CD4-positive, alpha-beta T cell treated with Interleukin-10 for 1 hour (primary cell): ENCODE measurements around the gene ZNF445.
"Not testable (repeated sequence)": the region's sequence is repeated elsewhere in the genome, so short reads cannot be mapped to it uniquely, and the experiment has no call there.

Experiments
- DNase-seq: peaks from one replicate; pipeline ENCODE4 v3.0.0-alpha.2; 2020

ZNF445 gene

DNA sequence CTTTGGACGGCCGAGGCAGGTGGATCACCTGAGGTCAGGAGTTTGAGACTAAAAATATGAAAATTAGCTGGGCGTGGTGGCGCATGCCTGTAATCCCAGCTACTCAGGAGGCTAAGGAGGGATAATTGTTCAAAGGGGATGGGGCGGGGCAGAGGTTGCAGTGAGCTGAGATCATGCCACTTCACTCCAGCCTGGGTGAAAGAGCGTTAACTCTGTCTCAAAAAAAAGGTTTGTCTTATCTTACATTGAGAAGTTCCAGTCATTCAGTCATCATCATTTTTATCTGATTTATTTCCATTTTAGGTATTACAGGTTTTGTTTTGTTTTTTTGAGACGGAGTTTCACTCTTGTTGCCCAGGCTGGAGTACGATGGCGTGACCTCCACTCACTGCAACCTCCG lies 2.6 kb downstream of the ZNF445 start:
- DNase-seq, result not testable (repeated sequence)

DNA sequence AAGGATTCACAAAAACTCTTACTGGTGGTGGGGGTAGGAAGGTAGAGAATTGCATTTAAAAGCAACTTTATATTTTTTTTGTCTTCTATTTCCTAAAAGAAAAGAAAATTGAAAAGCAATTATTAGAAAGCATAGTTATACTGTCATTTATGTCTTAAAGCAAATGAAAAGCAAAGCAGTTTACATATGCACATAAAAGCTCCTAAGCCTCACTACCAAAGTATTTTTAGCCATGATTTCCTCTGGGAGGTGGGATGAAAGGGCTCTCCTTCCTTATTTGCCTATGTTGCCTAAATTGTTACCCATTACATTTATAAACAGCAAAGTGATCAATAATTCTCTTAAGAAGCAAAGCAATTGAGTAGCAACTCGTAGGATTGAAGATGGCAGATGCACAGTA lies 7.0 kb downstream of the ZNF445 start:
- no peak for DNase-seq

DNA sequence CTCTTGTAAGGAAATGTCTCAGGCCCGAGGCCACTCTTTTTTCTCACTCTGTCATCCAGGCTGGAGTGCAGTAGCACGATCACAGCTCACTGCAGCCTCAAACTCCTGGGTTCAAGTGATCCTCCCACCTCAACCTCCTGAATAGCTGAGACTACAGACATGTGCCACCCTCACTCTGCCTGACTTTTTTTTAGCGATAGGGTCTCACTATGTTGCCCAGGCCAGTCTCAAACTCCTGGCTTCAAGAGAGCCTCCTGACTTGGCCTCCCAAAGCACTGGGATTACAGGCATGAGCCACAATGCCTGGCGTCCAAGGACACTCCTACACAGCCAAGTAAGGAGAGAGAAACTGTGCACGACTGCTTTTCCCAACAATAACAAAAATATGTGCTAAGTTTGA lies 7.6 kb downstream of the ZNF445 start:
- no peak for DNase-seq

DNA sequence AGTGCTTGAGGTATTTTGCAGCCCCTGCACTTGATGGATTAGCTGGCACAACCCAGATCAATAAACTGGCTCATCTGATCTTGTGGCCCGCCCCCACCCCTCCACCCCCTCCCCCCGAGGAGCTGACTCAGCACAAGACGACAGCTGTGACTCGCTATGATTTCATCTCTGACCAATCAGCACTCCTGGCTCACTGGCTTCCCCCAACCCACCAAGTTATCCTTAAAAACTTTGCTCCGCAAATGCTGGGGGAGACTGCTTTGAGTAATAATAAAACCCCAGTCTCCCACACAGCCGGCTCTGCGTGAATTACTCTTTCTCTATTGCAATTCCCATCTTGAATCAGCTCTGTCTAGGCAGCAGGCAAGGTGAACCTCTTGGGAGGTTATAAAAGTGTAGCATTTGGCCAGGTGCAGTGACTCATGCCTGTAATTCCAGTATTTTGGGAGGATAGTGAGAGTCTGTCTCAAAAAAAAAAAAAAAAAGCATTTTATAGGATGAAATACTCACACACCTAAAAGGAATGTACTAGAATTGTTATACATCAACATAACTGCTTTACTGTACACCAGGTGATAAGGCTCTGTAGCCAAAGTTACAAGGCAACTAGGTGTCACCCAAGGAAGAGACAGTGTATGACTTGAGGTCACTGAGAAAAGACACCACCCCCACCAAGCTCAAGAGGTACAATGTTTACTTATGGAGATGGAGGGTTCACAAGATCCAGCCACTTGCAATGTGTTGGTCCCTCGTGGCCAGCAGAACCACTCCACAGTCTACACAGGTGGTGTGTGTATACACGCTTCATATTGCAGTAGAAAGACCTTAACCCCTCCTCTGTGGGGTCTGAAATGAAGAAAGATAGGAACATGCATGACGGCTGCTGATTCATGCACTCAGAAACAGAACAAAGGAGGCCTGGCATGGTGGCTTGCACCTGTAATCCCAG lies 8.6 kb downstream of the ZNF445 start:
- DNase-seq, result no peak

DNA sequence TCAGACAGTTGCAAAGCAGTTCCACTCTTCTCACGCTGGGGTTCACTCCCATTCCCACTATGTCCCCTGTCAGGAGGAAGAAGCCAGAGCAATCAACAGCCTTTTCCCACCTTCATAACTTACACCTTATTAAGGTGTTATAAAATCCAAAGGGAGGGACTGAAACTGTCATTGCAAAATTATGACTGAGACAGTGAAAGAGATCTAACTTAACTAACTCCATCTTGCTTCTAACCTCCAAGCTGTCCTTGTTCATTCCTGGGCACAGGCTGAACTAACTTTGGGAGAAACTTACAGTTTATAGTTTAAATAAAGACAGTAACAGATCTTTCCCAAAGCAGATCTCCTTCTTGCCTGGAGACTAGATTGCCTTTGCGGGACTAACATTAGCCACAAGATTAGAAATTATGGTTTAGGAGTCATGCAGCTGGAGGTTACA lies 9.4 kb downstream of the ZNF445 start:
- not testable (repeated sequence) for DNase-seq

DNA sequence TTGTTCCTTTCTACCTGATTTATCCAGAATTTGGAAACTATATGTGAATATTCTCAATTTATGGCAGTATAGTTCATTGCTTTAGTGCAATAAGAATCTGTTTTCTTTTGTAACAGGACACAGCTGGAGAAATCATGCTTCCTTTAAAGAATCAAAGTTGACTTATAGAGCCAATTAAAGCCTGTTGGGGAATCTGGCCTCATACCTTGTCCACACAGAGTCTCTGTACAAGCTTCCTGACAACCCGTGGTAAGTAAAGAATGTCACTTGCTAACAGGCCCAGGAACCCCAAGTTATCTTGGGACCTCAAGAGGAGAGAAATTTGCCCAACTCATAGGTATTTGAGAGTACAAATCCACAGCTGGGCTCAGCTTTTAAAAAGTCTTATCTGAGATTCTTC lies 10.2 kb downstream of the ZNF445 start:
- no peak for DNase-seq

DNA sequence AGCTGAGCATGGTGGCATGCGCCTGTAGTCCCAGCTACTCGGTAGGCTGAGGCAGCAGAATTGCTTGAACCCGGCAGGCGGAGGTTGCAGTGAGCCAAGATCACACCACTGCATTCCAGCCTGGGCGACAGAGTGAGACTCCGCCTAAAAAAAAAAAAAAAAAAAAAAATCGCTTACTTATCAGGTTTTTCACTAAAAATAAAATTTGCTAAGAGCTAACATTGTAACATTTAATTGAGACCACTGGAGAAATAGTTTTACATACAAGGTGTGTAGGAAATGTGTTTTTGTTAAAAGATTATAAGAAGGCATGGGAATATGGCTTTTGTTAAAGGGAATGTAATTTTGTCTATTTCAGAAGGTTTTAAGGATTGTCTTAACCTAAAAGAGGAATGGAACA lies 12.6 kb downstream of the ZNF445 start:
- not testable (repeated sequence) for DNase-seq

DNA sequence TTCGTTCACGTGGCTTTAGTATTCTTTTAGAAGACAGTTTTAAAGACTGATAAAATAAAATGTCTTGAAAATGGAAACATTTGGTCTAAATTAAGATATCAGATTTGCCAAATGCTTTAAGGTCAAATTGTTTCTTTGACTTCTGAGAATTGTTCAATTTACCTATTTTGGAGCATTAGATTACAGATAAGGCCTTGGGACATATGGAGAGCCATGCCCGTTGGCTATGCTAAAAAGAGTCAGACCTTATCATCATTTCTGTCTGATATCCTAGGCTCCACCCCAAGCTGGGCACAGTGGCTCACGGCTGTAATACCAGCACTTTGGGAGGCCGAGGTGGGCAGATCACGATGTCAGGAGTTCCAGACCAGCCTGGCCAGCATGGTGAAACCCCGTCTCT lies 13.0 kb downstream of the ZNF445 start:
- DNase-seq, result no peak

DNA sequence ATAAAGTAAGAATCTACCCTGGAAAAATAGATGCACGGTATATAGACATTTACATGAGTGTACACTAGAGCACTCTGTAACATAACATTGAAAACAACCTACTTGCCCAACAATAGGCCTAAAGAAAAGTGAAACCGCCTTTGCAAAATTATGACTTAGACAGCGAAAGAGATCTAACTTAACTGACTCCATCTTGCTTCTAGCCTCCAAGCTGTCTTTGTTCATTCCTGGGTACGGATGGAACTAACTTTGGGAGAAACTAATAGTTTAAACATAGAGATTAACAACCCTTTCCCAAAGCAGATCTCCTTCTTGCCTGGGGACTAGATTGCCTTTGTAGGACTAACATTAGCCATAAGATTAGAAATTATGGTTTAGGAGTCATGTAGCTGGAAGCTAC lies 17.4 kb downstream of the ZNF445 start:
- DNase-seq, result not testable (repeated sequence)

DNA sequence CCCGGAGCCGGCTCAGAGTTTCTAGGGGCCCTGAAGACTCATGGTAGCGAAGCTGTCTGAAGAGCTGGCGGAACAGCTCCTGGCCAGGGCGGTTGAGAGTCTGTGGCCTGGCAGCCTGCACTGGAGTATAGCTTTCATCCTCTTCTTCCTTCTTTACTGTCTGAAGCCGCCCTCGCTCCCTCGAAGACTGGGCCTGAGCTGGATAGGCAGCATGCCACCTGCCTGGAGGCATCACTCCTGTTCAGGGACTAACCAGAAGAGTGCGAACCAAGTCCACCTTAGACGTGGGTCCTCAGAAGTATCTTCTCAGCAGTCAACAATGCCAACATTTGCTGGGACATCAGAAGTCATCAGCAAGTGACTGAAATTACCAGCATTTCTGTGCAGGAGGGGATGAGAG lies 22.2 kb downstream of the ZNF445 start:
- DNase-seq, result no peak

DNA sequence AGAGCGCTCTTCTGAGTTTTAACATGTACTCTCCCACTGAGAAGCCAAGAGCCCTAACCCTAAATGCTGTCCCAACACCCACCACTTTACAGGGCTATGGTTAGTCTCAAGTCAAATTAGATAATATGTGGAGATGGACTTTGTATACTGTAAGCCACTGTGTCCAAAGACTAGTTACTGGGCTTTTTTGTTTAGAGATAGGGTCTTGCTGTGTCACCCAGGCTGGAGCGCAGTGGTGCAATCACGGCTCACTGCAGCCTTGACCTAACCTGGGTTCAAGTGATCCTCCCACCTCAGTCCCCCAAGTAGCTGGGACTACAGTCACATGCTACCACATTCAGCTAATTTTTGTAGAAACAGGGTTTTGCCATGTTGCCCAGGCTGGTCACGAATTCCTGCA lies 23.2 kb downstream of the ZNF445 start:
- no peak for DNase-seq

DNA sequence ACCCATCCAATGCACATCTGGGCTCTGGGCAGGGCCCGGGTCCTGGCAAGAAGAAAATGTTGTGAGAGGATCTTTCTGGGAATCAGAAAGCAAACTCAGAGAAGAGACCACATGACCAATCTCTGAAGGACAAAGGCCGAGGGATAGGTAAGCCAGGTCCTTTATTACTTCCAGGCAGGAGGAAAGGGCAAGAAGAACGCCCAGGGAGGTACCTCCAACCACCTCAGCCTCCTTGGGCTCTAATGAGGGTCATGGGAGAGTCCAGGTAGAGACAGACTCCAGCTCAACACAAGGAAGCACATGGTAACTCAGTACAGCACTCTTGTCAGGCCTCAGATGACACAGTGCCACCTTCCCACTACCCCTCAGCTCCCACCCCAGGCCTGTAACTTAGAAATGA lies 26.0 kb downstream of the ZNF445 start:
- DNase-seq, result no peak

DNA sequence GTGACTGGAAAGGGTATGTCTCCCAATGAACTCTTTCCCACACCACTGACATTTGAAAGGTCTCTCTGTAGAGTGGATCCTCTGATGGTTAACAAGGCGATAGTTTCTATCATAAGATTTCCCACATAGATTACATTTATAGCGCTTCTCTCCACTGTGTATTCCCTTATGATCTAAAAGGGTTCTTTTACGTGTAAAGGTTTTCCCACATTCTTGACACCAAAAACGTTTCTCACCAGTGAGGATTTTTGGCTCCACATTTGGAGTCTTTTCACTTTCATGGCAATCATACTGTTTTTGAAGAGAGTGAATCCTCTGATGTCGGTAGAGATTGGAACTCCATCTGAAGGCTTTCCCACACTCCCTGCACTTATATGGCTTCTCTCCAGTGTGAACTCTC lies 30.5 kb downstream of the ZNF445 start:
- no peak for DNase-seq

DNA sequence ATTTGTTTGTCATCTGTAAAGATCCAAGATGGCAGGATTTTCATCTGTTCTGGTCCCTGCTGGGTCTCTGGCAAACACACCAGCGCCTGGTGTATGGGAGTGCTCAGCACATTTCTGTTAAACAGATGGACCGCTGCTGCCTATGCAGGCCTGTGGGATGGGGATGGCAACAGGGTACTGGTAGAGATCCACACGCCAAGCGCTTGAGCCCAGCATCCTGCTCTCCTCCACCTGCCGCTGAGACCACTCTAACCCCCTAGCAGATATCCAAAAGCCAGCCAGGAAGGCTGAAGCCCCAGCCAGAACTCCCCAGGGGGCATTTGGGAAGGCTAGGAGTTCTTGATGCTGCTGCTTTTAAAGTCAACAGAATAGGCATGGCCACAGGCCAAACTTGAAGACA lies 31.7 kb downstream of the ZNF445 start:
- no peak for DNase-seq

DNA sequence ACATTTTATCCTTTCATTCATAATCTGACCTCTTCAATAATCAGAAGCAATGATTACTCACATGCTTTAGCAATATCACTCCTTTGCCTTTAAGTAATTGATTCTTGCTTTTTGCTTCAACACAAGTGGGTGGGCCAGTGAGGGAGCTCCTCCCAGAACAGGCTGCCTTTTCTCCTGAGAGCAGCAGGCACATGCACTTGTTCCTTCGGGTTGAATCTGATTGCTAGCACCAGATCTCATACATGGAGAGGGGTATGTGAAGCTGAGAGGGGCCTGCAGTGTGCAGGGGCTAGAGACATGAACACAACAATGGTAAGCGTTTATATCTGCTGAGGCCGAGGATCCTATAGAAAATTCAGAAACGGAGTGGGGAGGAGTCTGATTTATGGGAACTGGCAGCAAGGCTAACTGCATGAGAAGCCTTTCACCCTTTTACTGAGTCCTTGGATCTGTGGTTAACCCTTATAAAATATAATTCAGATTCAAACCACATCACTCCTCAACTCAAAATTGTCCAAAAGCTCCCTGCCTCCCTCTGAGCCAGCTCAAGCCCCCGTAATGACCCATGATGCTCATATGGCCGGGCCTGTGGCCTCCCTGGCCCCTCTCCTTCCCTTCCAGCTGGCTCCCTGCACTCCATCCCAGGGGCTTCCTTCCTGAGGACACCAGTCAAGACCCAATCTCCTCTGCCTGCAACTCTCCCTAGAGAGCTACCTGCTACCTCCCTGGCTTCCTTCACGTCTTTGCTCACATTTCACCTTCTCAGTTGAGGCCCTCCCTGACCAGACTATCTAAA lies 32.4 kb downstream of the ZNF445 start:
- no peak for DNase-seq

DNA sequence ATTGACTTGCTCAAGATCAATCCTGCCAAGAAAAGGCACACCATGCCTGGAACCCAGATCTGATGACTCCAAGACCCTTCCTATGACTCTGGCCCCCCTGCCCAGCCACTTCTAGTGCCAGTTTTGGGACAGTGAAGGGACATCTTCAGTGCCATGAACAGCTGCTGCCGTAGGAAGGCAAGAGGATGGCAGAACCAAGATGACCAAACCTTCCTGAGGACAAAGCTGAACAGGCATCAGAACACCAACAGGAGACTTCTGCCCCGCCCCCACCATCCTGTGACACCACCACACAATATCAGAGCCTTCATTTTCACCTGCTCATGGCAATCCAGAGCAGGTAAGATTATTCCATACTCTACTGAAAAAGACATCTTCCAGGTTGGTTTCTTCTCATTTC lies 33.0 kb downstream of the ZNF445 start:
- DNase-seq, result no peak

DNA sequence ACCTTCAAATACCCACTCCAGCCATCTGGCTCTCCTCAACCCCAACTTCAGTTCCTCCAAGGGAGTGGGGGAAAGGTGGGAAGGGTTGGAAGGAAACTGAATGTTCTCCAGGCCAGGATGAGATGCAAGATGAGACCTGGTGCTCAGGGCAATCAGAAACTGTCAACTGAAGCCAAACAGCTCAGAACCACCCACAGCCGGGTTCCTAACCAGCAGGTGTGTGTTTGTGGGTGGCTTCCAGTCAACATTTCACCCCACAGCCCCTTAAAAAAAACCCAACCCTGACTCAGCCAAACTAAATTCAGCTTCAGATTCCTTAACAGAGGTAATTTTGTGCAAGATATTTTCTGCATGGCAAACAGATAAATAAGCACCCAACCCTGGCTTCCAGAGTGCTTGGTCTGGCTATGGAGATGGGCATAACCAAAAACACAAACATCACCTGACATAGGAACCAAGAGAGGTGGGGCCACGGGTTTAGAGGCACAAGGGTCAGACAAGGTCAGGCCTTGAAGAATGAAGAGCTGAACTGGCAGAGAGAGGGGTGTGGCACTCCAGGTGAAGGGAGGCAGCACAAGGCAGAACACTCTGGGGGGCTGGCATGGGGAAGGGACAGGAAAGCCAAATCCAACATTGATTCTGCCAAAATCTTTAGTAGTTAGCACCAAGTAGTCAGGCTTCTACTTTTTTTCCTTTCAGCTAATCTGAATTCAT lies 34.7 kb downstream of the ZNF445 start:
- DNase-seq, result no peak

DNA sequence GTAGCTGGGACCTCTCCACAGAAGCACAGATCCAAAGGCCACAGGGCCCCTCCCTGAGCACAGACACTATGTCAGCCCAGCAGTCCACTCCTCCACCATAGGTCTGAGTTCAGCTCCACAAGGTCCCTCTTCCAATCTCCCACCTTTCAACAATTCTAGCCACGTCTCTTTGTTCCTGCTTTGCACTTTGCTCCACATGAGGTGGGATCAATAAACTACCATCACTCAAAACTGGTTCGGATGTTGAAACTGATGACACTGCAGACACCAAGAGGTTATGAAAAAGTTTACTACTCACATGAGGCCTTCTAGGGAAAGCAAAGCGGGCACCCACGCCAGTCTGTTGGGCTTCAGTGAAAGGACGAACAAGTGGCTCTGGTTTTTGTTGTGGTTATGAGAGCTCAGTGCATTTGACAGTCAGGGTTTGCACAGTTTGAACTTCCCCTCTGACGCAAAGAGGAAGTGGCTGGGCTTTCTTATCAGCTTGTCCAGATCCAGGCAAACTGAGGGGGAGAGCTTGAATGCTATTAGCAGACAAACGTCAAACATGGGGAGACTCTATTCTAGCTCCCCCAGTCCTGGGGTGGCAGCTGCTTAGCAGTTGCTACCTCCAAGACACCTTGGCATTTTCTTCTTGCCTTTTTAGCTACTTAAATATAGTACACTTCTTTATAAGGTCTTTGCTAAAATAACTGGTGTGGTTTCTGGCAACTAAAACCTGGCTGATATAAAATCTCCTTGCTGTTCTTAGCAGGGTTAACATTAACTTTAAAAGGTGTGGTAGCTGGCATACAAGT lies 37.8 kb downstream of the ZNF445 start:
- peak; percentile 78 for DNase-seq

DNA sequence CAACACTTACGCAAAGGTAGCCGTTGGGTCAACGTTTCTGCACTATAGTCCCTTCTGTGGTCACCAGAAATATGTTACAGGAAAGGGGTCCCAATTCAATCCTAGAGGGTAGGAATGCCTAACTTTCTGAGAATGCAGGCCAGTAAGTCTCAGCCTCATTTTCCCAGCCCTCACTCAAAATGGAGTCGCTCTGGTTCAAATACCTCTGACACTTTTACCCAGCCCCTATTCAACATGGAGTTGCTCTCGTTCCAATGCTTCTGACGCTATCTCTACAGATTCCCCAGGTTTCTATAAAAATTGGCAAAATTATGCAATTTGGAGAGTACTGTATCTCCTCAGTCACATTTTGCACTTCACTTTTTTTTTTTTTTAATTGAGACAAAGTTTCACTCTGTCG lies 39.7 kb downstream of the ZNF445 start:
- no peak for DNase-seq

DNA sequence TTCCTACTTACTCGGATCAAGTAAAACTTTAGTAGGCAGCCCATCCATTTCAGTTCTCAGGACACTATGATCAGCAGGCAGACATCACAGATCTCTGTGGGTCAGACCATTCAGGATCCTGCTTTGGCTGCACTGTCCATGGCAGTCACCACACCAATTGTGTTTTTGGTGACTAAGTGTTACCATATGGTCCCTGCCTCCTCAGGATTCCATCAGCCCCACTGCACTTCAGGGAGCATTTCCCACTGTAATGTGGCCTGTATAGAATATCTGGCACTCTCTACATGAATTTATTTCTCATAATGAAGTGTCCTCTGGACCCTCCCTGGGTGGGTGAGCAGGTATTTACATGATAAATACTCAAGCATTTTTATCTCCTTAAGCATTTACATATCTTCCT lies 41.3 kb downstream of the ZNF445 start:
- DNase-seq, result no peak

DNA sequence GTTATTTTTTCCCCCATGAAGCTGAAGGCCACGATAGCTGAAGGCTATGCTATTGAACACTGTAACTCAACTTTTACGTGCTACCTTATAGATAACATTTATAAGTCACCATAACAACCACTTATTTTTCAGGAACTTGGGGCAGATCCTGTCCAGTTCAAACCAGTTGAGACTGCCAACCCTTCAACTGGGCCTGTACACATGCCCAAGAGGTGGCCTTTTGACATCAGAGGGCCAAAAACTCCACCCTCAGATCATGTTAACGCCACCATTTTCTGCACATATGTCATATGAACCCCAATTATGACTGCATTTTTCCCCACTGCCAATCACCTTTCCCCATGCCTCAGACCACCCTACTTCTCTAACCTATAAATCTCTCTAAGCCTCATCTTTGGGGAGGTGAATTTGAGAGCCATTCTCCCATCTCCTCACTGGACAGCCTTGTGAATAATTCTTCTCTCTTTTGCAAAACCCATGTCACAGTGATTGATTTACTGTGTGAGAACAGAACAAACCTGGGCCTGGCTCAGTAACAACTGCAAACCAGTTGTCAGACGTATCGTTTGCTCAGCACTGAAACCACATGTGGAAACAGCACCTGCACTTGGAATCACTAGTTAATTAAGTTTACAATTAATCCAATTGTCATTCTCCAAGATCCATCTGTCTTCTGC lies 42.5 kb downstream of the ZNF445 start:
- no peak for DNase-seq

DNA sequence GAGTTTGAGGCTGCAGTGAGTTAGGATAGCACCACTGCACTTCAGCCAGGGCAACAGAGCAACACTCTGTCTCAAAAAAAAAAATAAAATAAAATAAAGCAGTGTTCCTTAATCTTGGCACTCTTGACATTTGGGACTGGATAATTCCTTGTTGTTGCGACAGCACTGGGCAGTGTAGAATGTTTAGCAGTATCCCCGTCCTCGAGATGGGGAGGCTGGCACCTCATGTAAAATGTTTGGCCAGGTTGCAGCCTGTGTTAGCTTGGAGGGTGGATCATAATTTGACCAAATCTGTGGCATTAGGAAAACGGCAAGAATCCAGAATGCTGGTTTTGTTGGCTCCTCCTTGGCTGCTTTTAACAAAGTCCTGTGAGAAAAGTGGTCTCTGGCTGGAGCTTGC lies 47.0 kb downstream of the ZNF445 start:
- DNase-seq, result no peak
